ENCODE measurements around the gene PRPS1. TPM values are rescaled to one million over a fixed set of nuclear protein-coding genes. Genes with fewer than 3 reads are reported as not detected.

The PRPS1 gene
- total and polyA plus RNA-seq, 2 of the 13 experiments (the other 11 are each of a cell fraction or from before 2014, with no cell fraction given): 33.7 to 54.4 TPM

DNA sequence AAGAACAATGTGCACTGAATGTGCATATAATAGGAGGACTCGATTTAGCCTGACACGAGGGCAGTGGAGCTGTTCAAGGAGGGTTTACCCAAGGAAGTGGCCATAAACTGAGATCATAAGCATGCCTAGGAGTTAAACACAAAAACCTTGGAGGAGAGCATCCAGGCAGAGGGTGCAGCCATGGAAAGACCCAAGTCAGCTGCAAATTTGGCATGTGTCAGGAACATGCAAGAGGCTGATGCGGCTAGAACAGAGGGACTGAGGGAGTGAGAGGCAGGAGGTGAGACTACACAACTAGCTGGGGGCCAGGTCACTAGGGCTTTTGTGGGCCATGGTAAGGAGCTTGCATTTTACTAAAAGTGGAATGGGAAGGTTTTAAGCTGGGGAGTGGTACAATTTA lies 55.6 kb downstream of the PRPS1 start:
- WGBS (ENCODE audit: low lambda C conversion rate): 75% methylated on average over 3 of the region's 3 CpGs
- Histone ChIP-seq H3K27ac (ENCODE audit: extremely low read length, insufficient read depth, low read length) (no peak overlapping the region), H2AFZ (ENCODE audit: low read length) (no peak overlapping the region), H3K4me2 (ENCODE audit: low read depth, low read length) (no peak overlapping the region), H3K4me3 (replicated peaks in 1 of 3; ENCODE audit: insufficient read depth in 1 of 3, low read depth in 2 of 3, low read length in 3 of 3) (no peak overlapping the region), H3K9ac (ENCODE audit: insufficient read depth, low read depth, low read length) (no peak overlapping the region), H3K4me1 (ENCODE audit: insufficient read depth, low read length) (no peaks in the 10 kb centered on the region), H3K36me3 (replicated peaks in 1 of 2; ENCODE audit: control insufficient read depth in 1 of 2, insufficient read depth in 2 of 2, low read length in 2 of 2) (no peaks in the 10 kb centered on the region), H3K27me3 (ENCODE audit: control insufficient read depth in 1 of 2, insufficient read depth in 2 of 2, low read length in 2 of 2) (no peaks in the 10 kb centered on the region), H3K9me3 (ENCODE audit: low read length) (no peaks in the 10 kb centered on the region), H4K20me1 (ENCODE audit: insufficient read depth, low read length) (no peaks in the 10 kb centered on the region), H3K79me2 (ENCODE audit: insufficient read depth, low read length) (no peaks in the 10 kb centered on the region)
- BruUV-seq (replicated peaks): no TSS peak
- DNase-seq (ENCODE audit: low spot score) (no peak), FAIRE-seq (no peak), ATAC-seq (no peak)
- in situ Hi-C loops (cut with HindIII; ENCODE audit: extremely low pct_ligation_motif_present, low pct_unique_long_range_greater_than_20kb) (no loop called here), intact Hi-C loops (cut with micrococcal nuclease; ENCODE audit: unreplicated experiment) (no loop called here)
- ChIA-PET POLR2A (no interaction called here), CTCF (ENCODE audit: low intra/inter-chr PET ratio, low total read pairs) (no interaction called here)
- TF ChIP-seq IKZF4 (CRISPR knock-in tag; IDR thresholded peaks at IDR 0.05; ENCODE audit: borderline replicate concordance, low read depth, not compliant biosample characterization): no peak
- TF ChIP-seq, protein P1, sequence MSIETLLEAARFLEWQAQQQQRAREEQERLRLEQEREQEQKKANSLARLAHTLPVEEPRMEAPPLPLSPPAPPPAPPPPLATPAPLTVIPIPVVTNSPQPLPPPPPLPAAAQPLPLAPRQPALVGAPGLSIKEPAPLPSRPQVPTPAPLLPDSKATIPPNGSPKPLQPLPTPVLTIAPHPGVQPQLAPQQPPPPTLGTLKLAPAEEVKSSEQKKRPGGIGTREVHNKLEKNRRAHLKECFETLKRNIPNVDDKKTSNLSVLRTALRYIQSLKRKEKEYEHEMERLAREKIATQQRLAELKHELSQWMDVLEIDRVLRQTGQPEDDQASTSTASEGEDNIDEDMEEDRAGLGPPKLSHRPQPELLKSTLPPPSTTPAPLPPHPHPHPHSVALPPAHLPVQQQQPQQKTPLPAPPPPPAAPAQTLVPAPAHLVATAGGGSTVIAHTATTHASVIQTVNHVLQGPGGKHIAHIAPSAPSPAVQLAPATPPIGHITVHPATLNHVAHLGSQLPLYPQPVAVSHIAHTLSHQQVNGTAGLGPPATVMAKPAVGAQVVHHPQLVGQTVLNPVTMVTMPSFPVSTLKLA (IDR thresholded peaks at IDR 0.05): no peak
- TF ChIP-seq RNF2 (conservative IDR thresholded peaks at IDR 0.05; ENCODE audit: low read depth): no peak
- TF ChIP-seq, protein P2, sequence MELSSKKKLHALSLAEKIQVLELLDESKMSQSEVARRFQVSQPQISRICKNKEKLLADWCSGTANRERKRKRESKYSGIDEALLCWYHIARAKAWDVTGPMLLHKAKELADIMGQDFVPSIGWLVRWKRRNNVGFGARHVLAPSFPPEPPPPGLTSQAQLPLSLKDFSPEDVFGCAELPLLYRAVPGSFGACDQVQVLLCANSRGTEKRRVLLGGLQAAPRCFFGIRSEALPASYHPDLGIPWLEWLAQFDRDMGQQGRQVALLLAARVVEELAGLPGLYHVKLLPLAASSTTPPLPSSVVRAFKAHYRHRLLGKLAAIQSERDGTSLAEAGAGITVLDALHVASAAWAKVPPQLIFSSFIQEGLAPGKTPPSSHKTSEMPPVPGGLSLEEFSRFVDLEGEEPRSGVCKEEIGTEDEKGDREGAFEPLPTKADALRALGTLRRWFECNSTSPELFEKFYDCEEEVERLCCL (CRISPR knock-in tag; IDR thresholded peaks at IDR 0.05; ENCODE audit: borderline replicate concordance): no peak
- TF ChIP-seq ZFP1 (CRISPR knock-in tag; IDR thresholded peaks at IDR 0.05): no peak
- no peak for TF ChIP-seq PTBP1 (IDR thresholded peaks at IDR 0.05; ENCODE audit: low read depth, low read length, poor library complexity, severe bottlenecking)
- no peak for TF ChIP-seq SOX5 (CRISPR knock-in tag; IDR thresholded peaks at IDR 0.05; ENCODE audit: borderline replicate concordance)
- TF ChIP-seq ZKSCAN8 (CRISPR knock-in tag; IDR thresholded peaks at IDR 0.05; ENCODE audit: borderline replicate concordance): no peak
- TF ChIP-seq ATRX (CRISPR knock-in tag; IDR thresholded peaks at IDR 0.05; ENCODE audit: borderline replicate concordance): no peak
- TF ChIP-seq ZSCAN21 (CRISPR knock-in tag; IDR thresholded peaks at IDR 0.05; ENCODE audit: borderline replicate concordance): no peak
- no peak for TF ChIP-seq CBX1 (IDR thresholded peaks at IDR 0.05; ENCODE audit: low read depth)
- no peak for TF ChIP-seq ZNF615 (CRISPR knock-in tag; IDR thresholded peaks at IDR 0.05; ENCODE audit: borderline replicate concordance)
- TF ChIP-seq POLR2A (IDR thresholded peaks at IDR 0.05; ENCODE audit: insufficient read depth in 1 of 2, low read depth in 2 of 2, low read length in 2 of 2): no peak
- TF ChIP-seq SRSF4 (IDR thresholded peaks at IDR 0.05; ENCODE audit: low read depth, low read length, poor library complexity, severe bottlenecking): no peak
- TF ChIP-seq, protein P3, sequence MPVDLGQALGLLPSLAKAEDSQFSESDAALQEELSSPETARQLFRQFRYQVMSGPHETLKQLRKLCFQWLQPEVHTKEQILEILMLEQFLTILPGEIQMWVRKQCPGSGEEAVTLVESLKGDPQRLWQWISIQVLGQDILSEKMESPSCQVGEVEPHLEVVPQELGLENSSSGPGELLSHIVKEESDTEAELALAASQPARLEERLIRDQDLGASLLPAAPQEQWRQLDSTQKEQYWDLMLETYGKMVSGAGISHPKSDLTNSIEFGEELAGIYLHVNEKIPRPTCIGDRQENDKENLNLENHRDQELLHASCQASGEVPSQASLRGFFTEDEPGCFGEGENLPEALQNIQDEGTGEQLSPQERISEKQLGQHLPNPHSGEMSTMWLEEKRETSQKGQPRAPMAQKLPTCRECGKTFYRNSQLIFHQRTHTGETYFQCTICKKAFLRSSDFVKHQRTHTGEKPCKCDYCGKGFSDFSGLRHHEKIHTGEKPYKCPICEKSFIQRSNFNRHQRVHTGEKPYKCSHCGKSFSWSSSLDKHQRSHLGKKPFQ (CRISPR knock-in tag; IDR thresholded peaks at IDR 0.05; ENCODE audit: insufficient replicate concordance): no peak
- no peak for TF ChIP-seq ZNF382 (CRISPR knock-in tag; IDR thresholded peaks at IDR 0.05; ENCODE audit: borderline replicate concordance)
- no peak for TF ChIP-seq SAFB2 (CRISPR knock-in tag; IDR thresholded peaks at IDR 0.05; ENCODE audit: borderline replicate concordance, low read depth)
- TF ChIP-seq SMYD3 (CRISPR knock-in tag; IDR thresholded peaks at IDR 0.05): no peak
- TF ChIP-seq SRF (IDR thresholded peaks at IDR 0.05; ENCODE audit: low read depth, low read length): no peak

Measured in HepG2 (cell line).